Dedifferentiated amniotic fluid mesenchymal stem cell (primary cell): ENCODE measurements around the gene EFCAB10.
A peak's percentile ranks its signal among the peaks of the same experiment; 100 is the strongest.

Experiments
- DNase-seq: peaks from one replicate; pipeline ENCODE4 v3.0.0-alpha.2; 2016; ENCODE audit errors: extremely low spot score

Gene EFCAB10

GRCh38 chr7:105581066-105581811 is at the start of gene EFCAB10:
Gene EFCAB10, minus strand, starts transcription at chr7:105581493. Its CDS starts 30 bp downstream, at chr7:105581463.
- DNase-seq, result no peak

GRCh38 chr7:105625986-105626385 is 44.7 kb upstream of the EFCAB10 start:
- no peak for DNase-seq

GRCh38 chr7:105623906-105624305 is 42.6 kb upstream of the EFCAB10 start:
- DNase-seq, result no peak

GRCh38 chr7:105623378-105623777 is 42.1 kb upstream of the EFCAB10 start:
- DNase-seq, result no peak

- DNase-seq, result no peak
Observed at GRCh38 chr7:105622106-105622731, 40.9 kb upstream of the EFCAB10 start.

GRCh38 chr7:105621617-105622016 is 40.3 kb upstream of the EFCAB10 start:
- peak; percentile 71 for DNase-seq

- DNase-seq, result no peak
Observed at GRCh38 chr7:105621176-105621575, 39.9 kb upstream of the EFCAB10 start.

GRCh38 chr7:105619590-105619989 is 38.3 kb upstream of the EFCAB10 start:
- DNase-seq, result no peak

GRCh38 chr7:105618016-105618296 is 36.7 kb upstream of the EFCAB10 start:
- no peak for DNase-seq

- DNase-seq, result no peak
Observed at GRCh38 chr7:105617280-105618015, 36.2 kb upstream of the EFCAB10 start.

- DNase-seq, result no peak
Observed at GRCh38 chr7:105614341-105614840, 33.1 kb upstream of the EFCAB10 start.

GRCh38 chr7:105613611-105614330 is 32.5 kb upstream of the EFCAB10 start:
- no peak for DNase-seq

GRCh38 chr7:105612806-105613205 is 31.5 kb upstream of the EFCAB10 start:
- DNase-seq, result no peak

GRCh38 chr7:105611856-105612775 is 30.8 kb upstream of the EFCAB10 start:
- no peak for DNase-seq

GRCh38 chr7:105610165-105610930 is 29.1 kb upstream of the EFCAB10 start:
- no peak for DNase-seq

- DNase-seq, result no peak
Observed at GRCh38 chr7:105602325-105603305, 21.3 kb upstream of the EFCAB10 start.

- no peak for DNase-seq
Observed at GRCh38 chr7:105600720-105601550, 19.6 kb upstream of the EFCAB10 start.

GRCh38 chr7:105599551-105599950 is 18.3 kb upstream of the EFCAB10 start:
- no peak for DNase-seq
